Measurements from ENCODE around the gene NT5DC2.

DNA sequence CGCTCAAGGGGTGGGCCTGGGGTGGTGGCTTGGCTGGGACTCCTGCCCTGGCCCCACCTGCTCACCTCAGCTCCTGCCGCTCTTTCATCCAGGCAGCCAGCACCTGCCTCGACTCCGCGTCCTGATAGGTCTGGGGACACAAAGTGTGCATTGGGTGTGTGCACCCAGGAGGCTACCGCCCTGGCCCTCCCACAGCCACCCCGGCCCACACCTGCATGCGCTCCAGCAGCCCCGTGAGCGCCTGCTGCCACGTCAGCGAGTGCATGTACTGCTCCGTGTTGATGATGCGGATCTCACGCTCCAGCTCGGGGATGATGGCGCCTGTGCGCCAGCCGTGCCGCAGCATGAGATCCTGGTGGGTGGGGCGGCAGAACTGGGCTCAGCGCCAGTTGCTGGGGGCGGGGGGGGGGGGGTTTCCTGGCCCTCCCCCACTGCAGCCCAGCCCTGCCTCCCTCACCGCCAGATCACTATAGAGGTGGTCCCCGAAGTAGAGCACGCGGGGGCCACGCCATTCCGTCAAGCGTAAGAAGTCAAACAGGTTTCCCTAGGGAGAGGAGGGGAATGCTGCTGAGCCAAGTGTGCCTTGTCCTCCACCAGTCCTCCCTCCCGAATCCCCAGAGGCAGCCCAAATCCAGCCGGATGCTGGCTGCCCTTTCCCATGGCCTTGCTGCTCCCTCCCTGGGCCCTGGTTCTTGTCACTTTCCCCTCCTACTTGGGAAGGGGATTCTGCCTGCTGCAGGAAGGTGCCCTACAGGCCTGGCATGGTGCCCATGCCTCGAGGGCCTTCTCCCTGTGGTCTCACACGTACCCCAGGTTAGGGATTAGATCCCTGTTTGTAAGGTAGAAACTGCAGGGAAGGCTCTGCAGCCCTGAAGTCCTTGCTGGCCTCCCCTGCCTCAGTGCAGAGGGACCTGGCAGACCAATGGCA is 8.6 kb downstream of the NT5DC2 start:
- TF ChIP-seq PPARA (CRISPR knock-in tag; IDR thresholded peaks at IDR 0.05; ENCODE audit: borderline replicate concordance) (no peak), ZNF8 (CRISPR knock-in tag; IDR thresholded peaks at IDR 0.05) (no peak), ARNTL (CRISPR knock-in tag; IDR thresholded peaks at IDR 0.05; ENCODE audit: borderline replicate concordance, low read depth) (no peak), ZFP30 (CRISPR knock-in tag; IDR thresholded peaks at IDR 0.05) (no peak), RARB (CRISPR knock-in tag; IDR thresholded peaks at IDR 0.05) (no peak), TOX (CRISPR knock-in tag; IDR thresholded peaks at IDR 0.05; ENCODE audit: borderline replicate concordance) (no peak), CSRNP3 (CRISPR knock-in tag; IDR thresholded peaks at IDR 0.05) (no peak), BACH2 (CRISPR knock-in tag; IDR thresholded peaks at IDR 0.05; ENCODE audit: borderline replicate concordance) (no peak), GLIS3 (CRISPR knock-in tag; IDR thresholded peaks at IDR 0.05) (no peak), ISL1 (CRISPR knock-in tag; IDR thresholded peaks at IDR 0.05) (no peak), ESRRG (CRISPR knock-in tag; IDR thresholded peaks at IDR 0.05) (no peak)
- TF ChIP-seq, protein P1, sequence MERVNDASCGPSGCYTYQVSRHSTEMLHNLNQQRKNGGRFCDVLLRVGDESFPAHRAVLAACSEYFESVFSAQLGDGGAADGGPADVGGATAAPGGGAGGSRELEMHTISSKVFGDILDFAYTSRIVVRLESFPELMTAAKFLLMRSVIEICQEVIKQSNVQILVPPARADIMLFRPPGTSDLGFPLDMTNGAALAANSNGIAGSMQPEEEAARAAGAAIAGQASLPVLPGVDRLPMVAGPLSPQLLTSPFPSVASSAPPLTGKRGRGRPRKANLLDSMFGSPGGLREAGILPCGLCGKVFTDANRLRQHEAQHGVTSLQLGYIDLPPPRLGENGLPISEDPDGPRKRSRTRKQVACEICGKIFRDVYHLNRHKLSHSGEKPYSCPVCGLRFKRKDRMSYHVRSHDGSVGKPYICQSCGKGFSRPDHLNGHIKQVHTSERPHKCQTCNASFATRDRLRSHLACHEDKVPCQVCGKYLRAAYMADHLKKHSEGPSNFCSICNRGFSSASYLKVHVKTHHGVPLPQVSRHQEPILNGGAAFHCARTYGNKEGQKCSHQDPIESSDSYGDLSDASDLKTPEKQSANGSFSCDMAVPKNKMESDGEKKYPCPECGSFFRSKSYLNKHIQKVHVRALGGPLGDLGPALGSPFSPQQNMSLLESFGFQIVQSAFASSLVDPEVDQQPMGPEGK (CRISPR knock-in tag; IDR thresholded peaks at IDR 0.05; ENCODE audit: borderline replicate concordance), result no peak
- TF ChIP-seq, protein P2, sequence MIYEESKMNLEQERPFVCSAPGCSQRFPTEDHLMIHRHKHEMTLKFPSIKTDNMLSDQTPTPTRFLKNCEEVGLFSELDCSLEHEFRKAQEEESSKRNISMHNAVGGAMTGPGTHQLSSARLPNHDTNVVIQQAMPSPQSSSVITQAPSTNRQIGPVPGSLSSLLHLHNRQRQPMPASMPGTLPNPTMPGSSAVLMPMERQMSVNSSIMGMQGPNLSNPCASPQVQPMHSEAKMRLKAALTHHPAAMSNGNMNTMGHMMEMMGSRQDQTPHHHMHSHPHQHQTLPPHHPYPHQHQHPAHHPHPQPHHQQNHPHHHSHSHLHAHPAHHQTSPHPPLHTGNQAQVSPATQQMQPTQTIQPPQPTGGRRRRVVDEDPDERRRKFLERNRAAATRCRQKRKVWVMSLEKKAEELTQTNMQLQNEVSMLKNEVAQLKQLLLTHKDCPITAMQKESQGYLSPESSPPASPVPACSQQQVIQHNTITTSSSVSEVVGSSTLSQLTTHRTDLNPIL (CRISPR knock-in tag; IDR thresholded peaks at IDR 0.05; ENCODE audit: low read depth), result no peak

Data from SK-N-SH treated with all-trans-retinoic acid at 6 μM for 48 hours (cell line).